NB4 (cell line): ENCODE data around the gene GNGT1.

Source experiments
- CTCF ChIP-seq: IDR thresholded peaks from one replicate; pipeline ENCODE4 v1.5.1; 2012; ENCODE audit warnings: low read depth, low read length
- MYC ChIP-seq: IDR thresholded peaks from 2 replicates; pipeline ENCODE4 v1.6.1; 2011; ENCODE audit warnings: low read depth, low read length
- POLR2A ChIP-seq: IDR thresholded peaks from 2 replicates; pipeline ENCODE4 v1.6.1; 2011; ENCODE audit warnings: mild to moderate bottlenecking; ENCODE audit not compliant: insufficient read length; ENCODE audit errors: extremely low read depth

DNA sequence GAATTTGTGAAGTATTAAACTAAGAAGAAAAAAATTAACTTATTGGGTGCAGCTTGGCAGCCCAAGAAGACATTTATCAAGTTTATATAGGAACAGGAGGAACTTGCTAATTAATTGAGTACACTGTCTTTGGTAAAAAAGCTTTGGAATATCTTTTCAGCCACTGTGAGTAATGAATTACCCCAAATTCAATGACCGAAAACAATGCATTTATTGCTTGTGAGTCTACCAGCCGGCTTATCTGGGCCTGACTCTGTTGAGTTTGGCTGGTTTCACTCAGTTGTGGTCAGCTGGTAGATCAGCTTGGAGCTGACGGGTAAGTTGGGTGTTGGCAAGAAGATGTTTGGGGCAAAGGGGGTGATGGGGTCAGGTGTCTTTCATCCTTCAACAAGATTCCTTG lies 26.8 kb downstream of the GNGT1 start:
- TF ChIP-seq CTCF (no peak), MYC (no peak), POLR2A (no peak)
